Measurements from ENCODE around the gene RPLP1.

Gene RPLP1

DNA sequence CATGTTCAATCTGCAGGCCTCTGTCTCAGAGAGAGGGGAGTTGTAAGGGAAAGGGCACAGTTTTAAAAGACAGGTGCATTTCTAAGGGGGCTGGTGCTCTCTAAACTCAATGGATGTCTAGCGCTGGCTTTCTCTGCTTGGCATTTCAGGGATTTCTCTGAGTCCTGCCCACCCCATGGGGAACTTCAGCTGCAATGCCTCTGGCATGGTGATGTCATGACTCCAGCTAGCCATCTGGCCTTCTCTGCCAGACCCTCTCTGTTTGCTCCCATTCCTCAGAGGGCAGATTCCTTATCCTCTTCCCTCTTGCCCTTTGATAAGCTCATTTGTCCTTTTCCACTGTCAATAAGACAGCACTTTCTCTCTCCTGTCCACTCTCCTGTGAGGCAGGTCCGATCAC, 40.8 kb downstream of the RPLP1 start:
- no peak overlapping the region for H3K4me3 ChIP-seq (ENCODE audit: low read depth, low read length)
- TF ChIP-seq, protein P1, sequence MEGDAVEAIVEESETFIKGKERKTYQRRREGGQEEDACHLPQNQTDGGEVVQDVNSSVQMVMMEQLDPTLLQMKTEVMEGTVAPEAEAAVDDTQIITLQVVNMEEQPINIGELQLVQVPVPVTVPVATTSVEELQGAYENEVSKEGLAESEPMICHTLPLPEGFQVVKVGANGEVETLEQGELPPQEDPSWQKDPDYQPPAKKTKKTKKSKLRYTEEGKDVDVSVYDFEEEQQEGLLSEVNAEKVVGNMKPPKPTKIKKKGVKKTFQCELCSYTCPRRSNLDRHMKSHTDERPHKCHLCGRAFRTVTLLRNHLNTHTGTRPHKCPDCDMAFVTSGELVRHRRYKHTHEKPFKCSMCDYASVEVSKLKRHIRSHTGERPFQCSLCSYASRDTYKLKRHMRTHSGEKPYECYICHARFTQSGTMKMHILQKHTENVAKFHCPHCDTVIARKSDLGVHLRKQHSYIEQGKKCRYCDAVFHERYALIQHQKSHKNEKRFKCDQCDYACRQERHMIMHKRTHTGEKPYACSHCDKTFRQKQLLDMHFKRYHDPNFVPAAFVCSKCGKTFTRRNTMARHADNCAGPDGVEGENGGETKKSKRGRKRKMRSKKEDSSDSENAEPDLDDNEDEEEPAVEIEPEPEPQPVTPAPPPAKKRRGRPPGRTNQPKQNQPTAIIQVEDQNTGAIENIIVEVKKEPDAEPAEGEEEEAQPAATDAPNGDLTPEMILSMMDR (IDR thresholded peaks at IDR 0.05; ENCODE audit: borderline replicate concordance, insufficient read depth, low read depth, low read length), result no peak

DNA sequence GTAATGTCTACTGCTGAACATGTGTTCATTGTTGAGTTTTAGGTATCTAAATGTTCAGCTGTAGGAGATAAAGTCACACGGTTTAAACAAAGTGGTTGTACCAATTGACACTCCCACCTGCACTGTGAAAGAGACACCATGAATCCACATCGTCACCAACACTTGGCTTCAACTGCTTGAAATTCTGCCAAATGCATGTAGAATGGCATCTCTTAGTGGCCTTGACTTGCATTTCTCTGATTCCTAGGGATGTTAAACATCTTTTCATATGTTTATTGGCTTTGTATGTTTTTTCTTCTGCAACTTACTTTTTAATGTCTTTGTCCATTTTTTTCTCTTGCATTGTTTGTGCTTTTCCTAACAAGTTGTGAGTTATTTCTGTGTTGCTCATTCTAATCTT, 43.4 kb downstream of the RPLP1 start:
- no peak overlapping the region for H3K4me3 ChIP-seq (ENCODE audit: low read depth, low read length)
- TF ChIP-seq, protein P1 (IDR thresholded peaks at IDR 0.05; ENCODE audit: borderline replicate concordance, insufficient read depth, low read depth, low read length), result no peak

DNA sequence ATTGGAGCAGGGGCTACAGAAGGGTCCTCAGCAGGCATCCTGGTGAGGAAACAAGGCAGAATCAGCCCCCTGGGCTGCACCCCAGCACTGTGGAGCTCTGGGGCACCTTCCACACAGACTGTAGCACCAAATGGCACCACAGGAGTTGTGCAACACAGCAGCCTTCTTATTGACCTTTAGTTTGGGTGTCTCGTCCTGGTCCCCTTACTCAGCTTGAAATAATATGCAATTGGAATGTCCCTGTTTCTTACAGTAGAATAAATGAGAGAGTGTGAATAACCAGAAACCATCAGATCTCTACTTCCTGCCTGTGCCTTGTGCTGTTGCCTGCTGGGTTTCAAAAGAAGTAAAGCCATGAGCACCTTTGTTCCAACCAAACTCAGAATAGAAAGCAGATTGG, 44.5 kb downstream of the RPLP1 start:
- TF ChIP-seq, protein P1 (IDR thresholded peaks at IDR 0.05; ENCODE audit: borderline replicate concordance, insufficient read depth, low read depth, low read length), result no peak
- no peak overlapping the region for H3K4me3 ChIP-seq (ENCODE audit: low read depth, low read length)

DNA sequence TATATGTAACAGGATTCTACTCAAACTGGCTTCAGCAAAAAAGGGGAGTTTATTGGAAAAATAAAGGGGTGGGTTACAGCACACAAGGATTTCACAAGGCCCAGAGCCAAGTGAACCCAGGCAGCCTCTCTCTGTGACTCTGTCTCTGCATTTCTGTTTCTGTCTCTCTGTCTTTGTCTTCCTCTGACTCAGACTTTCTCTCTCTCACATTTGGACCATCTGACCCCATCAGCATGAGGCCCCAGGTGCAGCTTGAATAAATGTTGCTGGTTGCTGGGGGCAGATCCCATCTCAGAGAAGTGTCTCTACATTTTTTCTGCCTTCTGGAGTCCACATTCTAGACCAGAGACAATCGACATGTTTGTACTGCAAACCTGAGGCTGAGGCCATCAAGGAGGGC, 45.0 kb downstream of the RPLP1 start:
- no peak overlapping the region for H3K4me3 ChIP-seq (ENCODE audit: low read depth, low read length)
- TF ChIP-seq, protein P1 (IDR thresholded peaks at IDR 0.05; ENCODE audit: borderline replicate concordance, insufficient read depth, low read depth, low read length), result no peak

DNA sequence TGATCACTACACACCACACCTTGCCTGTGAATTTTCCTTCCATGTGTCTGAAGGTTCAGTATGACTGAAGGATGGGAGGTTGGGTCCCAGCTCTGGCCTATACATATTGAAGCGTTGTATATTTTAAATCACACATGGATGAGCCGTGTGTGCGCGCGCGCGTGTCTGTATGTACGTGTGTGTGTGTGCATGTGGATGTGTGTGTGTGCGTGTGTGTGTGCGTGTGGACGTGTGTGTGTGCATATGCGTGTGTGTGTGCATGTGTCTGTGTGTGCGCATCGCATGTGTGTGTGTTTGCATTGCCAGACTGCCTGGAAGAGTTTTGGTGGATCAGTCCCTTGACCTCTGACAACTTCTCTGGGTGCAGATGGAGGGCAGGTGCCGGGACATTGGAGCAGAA, 45.7 kb downstream of the RPLP1 start:
- TF ChIP-seq, protein P1 (IDR thresholded peaks at IDR 0.05; ENCODE audit: borderline replicate concordance, insufficient read depth, low read depth, low read length), result no peak
- H3K4me3 ChIP-seq (ENCODE audit: low read depth, low read length), result no peak overlapping the region

DNA sequence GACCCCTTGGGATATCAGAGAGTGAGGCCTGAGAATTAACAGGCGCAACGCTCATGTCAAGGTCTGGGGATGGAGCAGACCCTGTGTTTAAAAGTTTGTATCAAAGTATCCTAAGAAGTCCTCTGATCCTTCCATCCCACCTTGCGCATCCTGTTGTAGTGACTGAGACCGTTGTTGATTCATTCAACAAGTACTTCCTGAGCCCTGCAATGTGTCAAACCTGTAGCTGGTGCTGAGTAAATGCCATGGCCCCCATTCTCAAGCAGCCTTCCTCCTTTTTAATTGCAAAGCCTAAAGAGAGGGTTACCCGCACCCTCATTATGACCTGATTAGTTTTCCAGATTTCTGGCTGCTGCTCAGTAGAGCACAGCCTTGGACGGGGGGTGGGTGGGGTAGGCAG, 46.4 kb downstream of the RPLP1 start:
- no peak overlapping the region for H3K4me3 ChIP-seq (ENCODE audit: low read depth, low read length)
- TF ChIP-seq, protein P1 (IDR thresholded peaks at IDR 0.05; ENCODE audit: borderline replicate concordance, insufficient read depth, low read depth, low read length), result no peak

DNA sequence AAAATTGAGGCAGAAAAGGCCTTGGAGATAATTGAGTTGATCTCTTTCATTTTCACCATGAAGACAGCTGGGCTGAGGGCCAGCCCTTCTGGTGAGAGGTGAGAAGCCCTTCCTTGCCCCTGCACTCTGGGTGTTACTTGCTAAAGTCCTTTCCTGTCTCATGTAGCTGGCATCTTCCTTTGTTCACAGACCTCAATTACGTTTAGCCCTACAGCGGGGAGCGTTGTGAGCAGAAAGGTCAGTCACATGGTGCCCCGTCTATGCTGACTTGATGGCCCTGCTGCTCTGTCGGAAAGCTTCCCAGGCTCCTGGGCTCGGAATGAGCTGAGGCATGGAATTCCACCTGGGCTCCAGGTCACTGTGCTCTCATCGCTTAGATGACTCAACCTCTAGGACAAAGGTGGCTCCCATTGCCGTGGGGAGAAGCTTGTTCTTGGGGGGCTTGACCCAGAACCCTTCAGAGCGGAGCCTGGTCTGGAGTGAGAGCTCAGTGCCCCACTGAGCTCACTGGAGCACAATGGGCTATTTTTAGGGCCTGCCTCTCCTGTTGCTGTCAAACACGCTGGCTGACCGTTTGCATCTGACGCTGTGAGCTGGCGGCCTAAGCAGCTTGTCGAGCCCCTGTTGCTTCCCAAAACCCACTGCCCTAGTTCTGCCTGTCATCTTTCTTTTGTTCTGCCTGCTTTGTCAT, 47.0 kb downstream of the RPLP1 start:
- TF ChIP-seq, protein P1 (IDR thresholded peaks at IDR 0.05; ENCODE audit: borderline replicate concordance, insufficient read depth, low read depth, low read length), result no peak
- no peak overlapping the region for H3K4me3 ChIP-seq (ENCODE audit: low read depth, low read length)

Data from GM12875 (cell line).